ENCODE measurements around the gene ETDB.
A peak's percentile ranks its signal among the peaks of the same experiment; 100 is the strongest.
"Not testable (repeated sequence)": the region's sequence is repeated elsewhere in the genome, so short reads cannot be mapped to it uniquely, and the experiment has no call there.

Gene ETDB

DNA sequence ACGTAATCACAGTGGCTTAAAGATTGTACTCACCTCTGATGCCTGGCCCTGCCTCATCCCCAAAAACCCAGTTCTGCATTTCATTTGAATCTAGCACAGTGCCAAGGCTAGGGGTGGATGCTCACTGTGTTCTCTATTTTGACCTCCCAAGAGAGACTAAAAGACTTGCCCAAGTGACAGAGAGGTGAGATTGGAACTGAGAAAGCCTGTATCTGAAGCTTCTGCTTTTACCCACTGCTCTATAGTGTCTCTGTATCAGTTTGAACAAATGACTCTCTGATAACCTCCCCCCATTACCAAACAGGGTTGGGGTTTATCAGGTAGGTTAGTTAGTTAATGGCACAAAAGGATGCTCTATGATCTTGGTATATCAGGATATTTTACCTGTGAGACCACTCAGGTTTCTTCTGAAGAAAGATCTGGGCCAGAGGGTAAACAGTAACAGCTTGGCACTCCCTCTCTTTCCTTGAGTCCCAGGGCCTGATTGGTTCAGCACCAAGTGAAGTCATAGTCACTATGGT, at the start of gene ETDB:
Gene ETDB, minus strand, starts transcription at position 471 of the 521 bp plus-strand sequence. CDS start 1,265 bp downstream, outside the sequence.
- not testable (repeated sequence) for DNase-seq

DNA sequence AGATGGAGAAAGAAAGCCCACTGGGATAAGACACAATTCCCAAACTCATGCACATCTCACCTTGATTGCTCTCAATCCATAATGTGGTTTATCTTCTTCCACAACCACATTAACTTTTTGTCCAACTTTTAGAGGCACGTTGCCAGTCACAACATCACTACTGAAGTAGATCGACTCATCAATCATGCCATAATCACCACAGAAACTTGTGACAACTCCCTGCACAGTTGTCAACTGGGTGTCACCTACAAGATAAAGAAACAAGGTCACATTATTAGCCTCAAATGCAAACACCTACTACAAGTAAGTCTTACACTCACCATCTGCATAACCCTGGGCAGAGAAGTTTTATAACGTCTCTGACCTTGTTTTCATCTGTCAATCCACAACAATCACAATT, 49.2 kb upstream of the ETDB start:
- DNase-seq: not testable (repeated sequence)

DNA sequence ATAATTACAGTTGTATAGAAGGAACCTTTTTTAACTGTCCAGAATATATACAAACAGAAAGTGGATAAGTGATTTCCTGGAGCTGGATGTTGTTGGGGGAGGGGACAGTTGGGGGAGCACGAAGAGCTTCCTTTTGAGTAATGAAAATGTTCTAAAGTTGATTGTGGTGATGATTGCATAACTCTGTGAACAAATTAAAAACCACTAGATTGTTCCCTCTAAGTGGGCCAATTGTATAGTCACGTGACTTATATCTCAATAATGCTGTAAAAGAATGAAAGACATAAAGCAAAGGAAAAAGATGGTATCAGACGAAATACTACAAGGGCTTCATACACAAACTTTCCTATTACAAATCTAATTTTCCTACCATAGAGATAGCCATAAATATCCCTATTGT, 48.2 kb upstream of the ETDB start:
- no peak for DNase-seq

DNA sequence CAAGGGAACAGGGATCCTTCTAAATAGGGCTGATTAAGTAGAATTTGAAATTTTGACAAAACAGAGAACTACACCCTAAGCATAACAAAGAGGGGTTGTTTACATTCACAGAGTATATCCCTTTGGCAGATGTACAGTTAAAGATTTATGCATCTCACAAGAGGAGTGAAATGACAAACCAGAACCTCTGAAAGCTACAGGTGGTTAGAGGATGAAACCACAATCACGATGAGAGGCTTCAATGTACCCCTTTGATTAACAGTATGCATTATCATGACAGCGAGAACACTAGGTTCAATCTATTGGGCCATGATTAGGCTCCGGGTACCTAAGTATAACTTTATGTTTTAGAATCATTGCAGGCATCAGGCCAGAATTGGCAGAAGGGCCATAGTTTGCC, 34.4 kb upstream of the ETDB start:
- DNase-seq: not testable (repeated sequence)

DNA sequence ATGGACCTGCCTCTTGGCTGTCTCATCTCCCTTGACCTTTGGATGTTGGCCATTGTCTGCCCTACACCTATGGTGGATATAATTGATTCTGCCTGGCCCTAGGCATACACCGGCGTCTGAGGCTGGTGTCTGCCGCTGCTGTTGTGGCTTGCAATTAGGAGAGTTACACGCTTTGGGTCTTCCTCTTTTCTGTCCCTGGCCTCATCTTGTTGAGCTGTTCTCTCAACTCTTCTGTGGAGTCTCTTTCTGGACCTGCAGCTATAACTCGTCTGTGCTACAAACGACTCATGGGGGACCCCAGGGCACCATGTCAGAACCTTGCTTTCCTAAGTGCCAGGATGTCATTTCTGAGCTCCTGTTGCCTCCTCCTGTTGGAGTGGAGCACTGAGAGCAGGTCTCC, 5.8 kb upstream of the ETDB start:
- DNase-seq: not testable (repeated sequence)

- not testable (repeated sequence) for DNase-seq
Measured at GRCh38 chrX:135116064-135116463, 4.3 kb downstream of the ETDB start.

DNA sequence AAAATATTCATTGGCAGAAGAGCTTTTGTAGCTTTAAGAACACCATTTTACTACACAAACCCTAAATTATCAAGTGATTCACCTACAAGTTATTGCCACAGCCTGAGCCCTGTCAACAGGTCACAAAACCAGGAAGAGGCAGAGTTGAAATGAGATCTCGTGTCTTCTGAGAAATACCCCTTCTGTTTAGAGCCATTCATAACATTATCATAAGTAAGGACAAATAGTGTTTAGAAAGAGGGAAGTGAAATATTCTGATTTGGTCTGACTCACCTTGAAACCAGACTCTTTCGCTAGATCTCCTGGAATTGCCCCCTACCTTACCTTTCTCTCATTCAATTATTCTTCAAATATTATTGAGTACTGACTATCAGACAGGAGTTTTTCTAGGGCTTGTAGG, 5.9 kb downstream of the ETDB start:
- no peak for DNase-seq

- DNase-seq: no peak
Measured at GRCh38 chrX:135112743-135113142, 7.6 kb downstream of the ETDB start.

DNA sequence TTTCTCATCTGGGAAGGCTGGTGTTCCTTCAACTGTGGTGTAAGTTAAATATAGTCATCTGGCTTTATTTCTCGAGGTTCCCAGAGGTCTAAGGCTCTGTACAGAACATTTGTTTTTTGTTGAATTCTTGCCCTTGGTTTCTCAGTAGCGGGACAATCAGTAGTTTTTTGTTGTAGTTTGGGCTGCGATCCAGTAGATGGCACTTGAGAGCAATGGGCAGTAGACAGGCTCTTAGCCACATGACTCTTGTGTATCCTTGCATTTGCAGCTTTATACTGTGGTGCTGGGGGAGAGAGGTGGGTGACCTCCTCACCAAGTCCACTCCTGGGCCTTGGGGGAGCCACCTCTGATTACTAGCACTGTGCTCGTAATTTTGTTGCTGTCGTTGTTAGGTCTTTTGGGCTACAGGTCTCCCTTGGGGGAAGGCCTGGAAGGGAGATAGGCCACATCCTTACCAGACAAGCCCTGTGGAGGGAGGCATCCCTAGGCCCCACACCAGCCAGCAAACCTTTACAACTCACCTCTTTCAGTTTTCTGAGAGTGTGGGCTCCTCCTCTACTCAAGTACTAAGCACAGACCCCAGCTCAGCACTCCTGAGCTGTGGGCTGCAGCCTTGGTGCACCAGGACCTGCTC, 8.1 kb downstream of the ETDB start:
- peak; percentile 24 for DNase-seq

GRCh38 chrX:135109554-135109953, 10.8 kb downstream of the ETDB start:
- DNase-seq: no peak

DNA sequence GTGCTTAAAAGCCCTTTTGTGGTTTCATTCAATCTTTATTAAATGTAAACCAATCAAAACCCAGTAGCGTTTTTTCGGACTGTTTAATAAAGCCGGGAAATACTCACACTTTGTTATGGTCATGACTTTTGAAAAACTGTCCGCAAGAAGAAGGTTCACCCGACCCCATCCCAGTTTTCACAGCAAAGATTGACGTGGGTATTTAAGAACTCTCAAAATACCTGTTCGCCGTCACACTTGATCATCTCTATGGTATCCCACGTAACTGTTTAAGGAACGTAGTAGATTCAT, 20.9 kb downstream of the ETDB start:
- no peak for DNase-seq

DNA sequence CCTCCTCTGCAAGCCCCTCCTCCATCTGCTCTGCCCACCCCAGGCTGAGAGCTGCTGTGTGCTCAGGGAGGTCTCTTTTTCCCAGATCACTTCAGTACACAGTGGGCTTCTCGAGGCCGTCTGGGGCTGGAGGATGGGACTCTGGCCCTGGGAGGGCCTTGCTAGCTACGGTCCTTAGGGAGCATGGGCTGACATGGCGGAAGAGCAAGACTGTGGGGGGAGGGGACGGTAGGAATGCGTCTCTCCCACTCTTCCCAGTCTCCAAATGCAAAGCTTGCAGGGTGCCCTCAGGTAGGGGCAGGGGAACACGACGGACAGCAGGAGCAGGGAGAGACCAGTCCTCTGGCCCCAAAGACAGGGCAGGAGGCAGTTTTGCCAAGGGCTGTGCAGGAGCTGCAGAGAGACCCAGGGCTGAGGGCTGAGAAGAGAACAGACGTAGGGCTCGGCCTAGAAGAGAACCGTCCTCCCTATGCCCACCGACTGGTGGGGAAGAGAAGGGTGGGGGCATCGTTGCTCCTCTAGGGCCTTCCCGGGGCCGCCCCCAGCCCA, 23.1 kb downstream of the ETDB start:
- not testable (repeated sequence) for DNase-seq

- no peak for DNase-seq
Measured at GRCh38 chrX:135095715-135096114, 24.6 kb downstream of the ETDB start.

GRCh38 chrX:135094726-135095125, 25.6 kb downstream of the ETDB start:
- no peak for DNase-seq

GRCh38 chrX:135089126-135089525, 31.2 kb downstream of the ETDB start:
- no peak for DNase-seq

DNA sequence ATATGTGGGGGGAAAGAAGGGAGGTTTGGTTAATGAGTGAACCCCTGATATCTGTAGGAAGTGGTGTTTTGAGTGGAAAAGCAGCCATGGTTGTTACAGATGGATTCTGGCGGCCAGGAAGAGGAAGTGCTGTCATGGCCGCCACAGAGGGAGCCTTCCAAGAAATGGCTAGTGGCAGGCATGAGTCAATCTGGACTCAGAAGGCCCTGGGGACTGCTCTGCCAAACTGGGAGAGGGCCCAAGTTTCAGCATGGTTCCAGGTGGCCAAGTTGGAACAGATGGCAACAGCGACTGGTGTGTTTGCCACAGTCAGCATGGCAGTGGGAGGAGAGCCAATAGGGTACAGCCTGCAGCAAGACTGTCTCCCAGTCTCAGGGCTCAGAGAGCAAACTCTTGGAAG, 32.5 kb downstream of the ETDB start:
- no peak for DNase-seq

- DNase-seq: peak; percentile 17
Measured at GRCh38 chrX:135086197-135086854, 34.0 kb downstream of the ETDB start.

DNA sequence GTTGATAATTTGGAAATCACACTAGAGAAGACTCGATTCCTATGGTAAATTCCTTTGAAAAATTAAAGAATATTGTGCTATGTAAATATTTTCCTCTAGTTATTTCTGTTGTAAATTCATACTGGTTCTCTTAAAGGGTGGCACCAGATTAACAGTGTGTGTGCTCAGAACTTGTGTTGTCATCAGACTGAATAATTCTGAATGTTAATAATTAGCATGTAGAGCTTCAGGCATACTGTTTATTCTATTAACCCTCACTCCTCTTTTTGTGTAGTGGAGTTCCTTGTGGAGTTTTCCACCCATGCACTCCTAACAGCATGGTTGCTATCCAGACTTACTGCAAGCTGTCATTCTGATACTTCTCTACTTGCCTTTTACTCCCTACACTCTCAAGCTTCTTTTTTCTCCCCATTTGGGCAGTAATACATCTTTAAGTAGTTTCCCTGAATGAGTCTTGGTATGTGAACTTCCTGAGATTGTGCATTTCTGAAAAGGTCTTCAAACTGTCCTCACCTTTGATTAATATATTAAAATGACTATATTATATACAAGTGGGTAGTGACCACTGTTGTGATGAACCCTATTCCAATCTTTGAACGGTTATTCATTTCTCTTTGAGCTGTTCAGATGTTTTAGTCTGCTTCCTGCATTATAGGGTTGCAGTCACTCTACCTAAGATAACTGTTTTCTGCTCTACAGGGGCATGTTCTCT, 38.5 kb downstream of the ETDB start:
- DNase-seq: no peak
